GM15510 (cell line): ENCODE data around the gene PRRC2A.

Source experiments
- POLR2A ChIP-seq: IDR thresholded peaks from 3 replicates; pipeline ENCODE4 v1.6.1; 2011; ENCODE audit warnings: borderline replicate concordance; ENCODE audit not compliant: insufficient read length; ENCODE audit errors: extremely low read depth

Gene PRRC2A

DNA sequence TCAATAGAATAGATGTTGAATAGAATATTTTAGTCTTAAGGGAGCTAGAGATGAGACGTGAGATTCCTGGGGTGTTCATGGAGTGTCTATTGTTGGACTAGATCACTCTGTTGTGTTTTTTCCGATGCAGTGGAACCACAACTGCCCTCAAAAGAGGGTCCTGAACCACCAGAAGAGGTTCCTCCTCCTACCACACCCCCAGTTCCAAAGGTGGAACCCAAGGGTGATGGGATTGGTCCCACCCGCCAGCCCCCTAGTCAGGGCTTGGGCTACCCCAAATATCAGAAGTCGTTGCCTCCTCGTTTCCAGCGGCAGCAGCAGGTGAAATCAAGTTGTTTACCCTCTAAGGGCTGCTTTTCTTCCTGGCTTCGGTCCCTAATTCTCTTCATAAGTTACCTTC, 8.5 kb downstream of the PRRC2A start:
- TF ChIP-seq POLR2A, result no peak

DNA sequence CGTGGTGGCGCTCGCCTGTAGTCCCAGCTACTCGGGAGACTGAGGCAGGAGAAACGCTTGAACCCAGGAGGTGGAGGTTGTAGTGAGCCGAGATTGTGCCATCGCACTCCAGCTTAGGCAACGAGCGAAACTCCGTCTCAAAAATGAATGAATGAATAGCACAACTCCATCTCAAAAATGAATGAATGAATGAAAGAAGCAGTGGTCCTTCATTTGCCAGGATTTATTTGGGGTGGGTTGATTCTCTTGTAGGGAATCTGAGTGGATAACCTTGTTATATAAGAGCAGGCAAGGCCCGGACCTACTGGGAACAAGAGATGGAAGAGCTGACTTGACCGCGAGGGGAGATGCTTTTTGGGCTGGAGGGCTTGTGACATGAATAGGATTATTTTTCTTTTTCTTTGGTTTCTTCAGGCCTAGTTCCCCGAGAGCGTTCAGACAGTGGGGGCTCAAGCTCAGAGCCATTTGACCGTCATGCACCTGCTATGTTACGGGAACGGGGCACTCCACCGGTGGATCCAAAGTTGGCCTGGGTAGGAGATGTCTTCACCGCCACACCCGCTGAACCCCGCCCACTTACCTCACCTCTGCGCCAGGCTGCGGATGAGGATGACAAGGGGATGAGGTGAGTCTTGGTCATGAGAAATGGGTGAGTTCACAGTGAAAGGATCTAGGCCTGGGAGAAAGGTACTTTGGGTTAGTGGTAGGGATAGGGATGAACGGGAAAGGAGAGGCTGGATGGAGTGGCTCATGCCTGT, 9.8 kb downstream of the PRRC2A start:
- no peak for TF ChIP-seq POLR2A

DNA sequence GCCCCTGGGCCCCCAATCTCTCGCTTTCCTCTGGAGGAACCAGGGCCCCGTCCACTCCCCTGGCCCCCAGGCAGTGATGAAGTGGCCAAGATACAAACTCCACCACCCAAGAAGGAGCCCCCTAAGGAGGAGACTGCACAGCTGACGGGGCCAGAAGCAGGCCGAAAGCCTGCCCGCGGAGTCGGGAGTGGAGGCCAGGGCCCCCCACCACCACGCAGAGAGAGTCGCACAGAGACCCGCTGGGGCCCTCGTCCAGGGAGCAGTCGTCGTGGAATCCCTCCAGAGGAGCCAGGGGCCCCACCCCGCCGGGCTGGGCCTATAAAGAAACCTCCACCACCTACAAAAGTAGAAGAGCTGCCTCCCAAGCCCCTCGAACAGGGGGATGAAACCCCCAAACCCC, 10.7 kb downstream of the PRRC2A start:
- TF ChIP-seq POLR2A, result no peak

DNA sequence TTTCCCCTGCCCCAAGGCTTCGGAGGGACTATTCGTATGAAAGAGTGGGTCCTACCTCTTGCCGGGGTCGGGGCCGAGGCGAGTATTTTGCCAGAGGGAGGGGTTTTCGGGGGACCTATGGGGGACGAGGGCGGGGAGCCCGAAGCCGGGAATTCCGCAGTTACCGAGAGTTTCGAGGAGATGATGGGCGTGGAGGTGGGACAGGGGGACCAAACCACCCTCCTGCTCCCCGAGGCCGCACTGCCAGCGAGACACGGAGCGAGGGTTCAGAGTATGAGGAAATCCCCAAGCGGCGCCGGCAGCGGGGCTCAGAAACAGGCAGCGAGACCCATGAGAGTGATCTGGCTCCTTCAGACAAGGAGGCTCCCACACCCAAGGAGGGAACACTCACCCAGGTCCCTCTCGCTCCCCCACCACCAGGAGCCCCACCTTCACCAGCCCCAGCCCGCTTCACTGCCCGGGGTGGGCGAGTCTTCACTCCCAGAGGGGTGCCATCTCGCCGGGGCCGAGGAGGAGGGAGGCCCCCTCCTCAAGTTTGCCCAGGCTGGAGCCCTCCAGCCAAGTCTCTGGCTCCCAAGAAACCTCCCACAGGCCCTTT, 11.3 kb downstream of the PRRC2A start:
- TF ChIP-seq POLR2A, result no peak

DNA sequence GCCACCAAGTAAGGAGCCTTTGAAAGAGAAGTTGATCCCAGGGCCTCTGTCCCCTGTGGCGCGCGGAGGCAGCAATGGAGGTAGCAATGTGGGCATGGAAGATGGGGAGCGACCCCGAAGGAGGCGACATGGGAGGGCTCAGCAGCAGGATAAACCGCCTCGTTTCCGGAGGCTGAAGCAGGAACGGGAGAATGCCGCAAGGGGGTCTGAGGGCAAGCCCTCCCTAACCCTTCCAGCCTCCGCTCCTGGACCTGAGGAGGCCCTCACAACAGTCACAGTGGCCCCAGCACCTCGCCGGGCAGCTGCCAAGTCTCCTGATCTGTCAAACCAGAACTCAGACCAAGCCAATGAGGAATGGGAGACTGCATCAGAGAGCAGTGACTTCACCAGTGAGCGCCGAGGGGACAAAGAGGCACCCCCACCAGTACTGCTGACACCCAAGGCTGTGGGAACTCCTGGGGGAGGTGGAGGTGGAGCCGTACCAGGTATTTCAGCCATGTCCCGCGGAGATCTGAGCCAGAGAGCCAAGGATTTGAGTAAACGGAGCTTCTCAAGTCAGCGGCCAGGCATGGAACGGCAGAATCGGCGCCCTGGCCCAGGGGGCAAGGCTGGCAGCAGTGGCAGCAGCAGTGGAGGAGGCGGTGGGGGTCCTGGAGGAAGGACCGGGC, 11.9 kb downstream of the PRRC2A start:
- no peak for TF ChIP-seq POLR2A

DNA sequence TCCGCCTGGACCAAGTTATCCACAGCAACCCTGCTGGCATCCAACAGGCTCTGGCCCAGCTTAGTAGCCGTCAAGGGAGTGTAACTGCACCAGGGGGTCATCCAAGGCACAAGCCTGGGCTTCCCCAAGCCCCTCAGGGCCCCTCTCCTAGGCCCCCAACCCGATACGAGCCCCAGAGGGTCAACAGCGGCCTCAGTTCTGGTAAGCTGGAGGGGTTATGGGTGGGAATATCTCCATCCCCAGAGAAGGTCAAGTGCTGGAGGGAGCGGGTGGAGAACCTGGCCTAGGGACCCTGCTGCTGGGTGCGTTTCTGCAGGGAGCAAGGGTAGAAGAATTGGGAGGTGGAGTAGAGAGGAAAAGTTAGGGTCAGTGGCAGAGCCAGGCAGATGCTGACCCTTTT, 12.9 kb downstream of the PRRC2A start:
- no peak for TF ChIP-seq POLR2A

DNA sequence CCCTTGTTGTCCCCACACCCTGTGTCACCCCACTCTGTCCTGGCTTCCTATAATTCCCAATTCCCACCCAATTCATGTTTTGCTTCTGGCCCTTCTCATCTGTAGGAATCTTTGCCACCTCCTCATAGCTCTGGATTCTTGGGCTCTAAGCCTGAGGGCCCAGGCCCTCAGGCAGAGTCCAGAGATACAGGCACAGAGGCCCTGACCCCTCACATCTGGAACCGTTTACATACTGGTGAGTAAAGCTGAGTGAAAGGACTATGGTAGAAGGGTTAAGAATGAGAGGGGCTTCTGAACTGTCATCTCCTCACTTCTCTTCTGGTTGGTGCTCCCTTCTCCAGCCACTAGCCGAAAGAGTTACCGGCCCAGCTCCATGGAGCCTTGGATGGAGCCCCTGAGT, 13.6 kb downstream of the PRRC2A start:
- no peak for TF ChIP-seq POLR2A

DNA sequence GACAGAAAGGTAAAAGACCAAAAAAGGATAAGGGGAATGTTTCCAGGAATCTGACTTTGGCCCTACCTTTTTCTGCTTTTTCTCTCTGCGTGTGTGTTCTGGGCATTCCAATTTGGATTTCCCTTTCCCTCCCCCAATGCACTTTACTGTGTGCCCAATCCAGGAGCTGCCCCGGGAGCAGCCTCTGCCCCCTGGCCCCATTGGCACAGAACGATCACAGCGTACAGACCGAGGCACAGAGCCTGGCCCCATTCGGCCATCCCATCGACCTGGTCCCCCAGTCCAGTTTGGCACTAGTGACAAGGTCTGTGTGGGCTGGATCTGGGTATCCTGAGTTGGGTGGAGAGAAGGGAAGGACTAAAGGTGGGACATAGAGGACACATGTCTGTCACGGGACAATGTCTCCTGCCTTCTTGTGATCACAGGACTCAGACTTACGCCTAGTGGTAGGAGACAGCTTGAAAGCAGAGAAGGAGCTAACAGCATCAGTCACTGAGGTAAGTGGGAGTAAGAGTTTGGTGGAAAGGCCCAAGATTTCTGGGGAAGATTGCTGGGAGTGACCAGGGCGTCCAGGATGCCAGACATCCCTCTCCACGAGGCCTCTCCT, 14.6 kb downstream of the PRRC2A start:
- TF ChIP-seq POLR2A, result no peak

DNA sequence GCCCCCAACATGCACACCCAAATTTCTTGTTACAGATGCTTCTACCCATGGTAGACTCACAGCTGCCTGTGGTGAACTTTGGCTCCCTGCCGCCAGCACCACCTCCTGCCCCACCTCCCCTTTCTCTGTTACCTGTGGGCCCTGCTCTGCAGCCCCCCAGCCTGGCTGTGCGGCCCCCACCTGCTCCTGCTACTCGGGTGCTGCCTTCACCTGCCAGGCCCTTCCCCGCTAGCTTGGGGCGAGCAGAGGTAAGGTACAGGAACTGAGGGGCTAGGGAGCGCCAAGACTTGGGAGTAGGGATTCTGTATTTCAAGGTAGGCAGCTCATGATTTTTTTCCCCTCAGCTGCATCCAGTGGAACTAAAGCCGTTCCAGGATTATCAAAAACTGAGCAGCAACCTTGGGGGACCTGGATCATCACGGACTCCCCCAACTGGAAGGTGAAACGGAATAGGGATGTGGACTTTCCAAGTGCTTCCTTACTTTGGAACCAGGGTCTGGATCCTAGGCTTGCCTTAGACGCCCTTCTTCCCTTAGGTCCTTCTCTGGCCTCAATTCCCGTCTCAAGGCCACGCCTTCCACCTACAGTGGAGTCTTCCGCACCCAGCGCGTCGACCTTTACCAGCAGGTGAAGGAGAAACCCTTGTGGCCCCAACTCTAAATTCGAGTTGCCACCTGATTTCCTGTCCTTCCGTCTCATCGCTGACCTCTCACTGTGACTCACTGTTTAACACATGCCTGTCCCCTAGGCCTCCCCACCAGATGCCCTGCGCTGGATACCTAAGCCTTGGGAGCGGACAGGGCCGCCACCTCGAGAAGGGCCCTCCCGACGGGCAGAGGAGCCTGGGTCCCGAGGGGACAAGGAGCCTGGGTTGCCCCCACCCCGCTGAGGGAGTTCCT, 16.4 kb downstream of the PRRC2A start:
- TF ChIP-seq POLR2A, result no peak

DNA sequence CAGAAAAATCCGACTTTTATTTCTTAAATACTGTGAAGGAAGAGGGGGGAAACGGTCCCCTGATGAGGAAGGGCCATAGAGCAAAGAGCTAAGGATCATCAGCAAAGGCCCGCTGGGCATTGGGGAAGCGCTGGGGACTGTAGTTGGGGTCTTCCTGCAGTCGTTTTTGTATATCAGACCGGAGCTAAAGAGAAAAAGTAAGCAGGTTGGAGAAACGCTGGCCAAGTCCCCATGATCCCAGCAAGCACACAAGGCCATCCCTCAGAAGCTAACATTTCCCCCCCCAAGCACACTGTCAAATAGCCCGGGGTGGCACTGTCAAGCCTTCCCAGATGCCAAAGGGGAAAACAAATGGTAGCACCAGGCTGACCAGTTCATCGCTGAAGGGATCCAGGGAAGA, 18.5 kb downstream of the PRRC2A start:
- TF ChIP-seq POLR2A, result no peak

DNA sequence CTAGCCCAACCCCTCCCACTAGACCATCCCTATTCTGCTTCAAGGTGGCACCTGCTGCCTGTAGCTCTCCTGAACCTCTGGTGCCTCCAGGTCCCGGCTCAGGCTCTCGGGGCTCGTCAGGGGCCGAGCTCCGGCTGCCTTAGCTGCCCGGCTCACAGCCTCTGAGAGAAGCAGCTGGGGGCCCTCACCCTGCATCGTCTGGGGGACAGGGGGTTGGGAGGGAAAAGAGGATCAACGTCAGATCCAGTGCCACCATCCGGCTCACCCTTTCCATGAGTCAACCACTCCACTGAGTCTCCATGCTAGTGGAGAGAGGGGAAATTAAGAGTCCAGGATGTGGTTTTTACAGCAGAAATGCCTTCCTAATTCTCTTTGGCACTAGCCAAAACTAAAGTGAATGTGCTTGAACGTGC, 18.9 kb downstream of the PRRC2A start:
- no peak for TF ChIP-seq POLR2A

DNA sequence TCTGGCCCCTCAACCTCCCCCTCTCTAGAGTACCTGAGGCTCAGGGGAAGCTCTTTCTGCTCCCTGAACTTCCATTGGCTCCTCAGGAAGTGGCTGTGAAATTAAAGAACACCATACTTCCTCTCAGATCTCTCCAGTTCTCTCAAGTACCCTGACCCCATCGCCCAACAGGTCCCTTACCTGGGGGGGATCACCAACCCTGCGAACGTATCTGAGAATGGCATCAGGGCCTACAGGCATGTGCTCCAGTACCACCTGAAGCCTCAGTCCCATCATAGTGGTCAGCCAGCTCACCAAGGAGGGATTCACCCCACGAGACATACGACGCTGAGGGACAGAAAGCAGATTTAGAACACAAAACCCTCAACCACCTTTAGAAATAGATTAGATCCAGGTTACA, 20.1 kb downstream of the PRRC2A start:
- no peak for TF ChIP-seq POLR2A

DNA sequence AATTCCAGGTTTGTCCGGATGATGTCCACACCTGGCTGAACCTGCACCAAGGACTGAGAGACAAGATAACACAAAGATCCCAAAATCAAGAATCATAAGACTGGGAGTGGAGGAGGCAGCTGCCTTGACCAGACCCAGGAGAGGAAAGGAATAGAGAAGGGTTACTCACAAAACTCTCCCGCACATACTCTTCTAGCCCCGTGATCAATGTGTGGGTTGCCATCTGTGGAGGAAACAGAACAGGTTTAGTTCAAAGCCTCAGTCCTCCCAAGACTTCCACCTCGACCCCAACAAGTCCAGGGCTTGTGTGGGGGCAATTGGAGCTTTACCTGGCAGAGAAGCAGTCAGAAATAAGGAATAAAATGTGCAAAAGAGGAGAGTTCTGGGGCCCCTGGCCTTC, 20.9 kb downstream of the PRRC2A start:
- TF ChIP-seq POLR2A, result no peak

DNA sequence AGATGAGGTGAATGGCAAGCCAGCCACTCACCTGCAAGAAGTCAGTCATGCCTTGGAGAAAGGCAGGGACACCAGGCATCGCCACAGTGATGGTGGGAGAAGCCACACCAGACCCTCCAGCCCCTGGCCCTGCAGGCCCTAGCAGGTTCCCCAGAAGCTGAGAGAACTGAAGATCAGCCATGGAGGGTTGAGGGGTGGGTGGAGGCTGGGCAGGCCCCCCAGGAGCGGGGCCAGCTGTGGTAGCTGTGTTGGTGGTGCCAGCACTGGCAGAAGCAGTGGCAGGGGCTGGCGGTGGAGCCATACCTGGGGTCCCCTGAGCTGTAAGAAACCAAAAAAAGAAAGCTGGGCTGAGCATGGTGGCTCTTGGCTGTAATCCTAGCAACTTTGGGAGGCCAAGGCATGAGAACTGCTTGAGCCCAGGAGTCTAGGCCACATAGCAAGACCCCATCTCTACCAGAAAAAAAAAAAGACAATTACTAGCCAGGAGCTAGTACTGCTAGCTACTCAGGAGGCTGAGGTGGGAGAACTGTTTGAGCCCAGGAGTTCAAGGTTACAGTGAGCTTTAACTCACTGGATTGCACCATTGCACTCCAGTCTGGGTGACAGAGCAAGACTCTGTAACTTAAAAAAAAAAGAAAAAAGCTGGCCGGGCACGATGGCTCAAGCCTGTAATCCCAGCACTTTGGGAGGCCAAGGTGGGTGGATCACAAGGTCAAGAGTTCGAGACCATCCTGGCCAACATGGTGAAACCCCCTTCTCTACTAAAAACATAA, 22.5 kb downstream of the PRRC2A start:
- TF ChIP-seq POLR2A, result no peak
